Endothelial cell of umbilical vein (primary cell): ENCODE data around the gene SCN4A. TPM values are rescaled to one million over a fixed set of nuclear protein-coding genes. Genes with fewer than 3 reads are reported as not detected.

Source experiments
- BruUV-seq: library from RNA; stranded (reverse); fragments of 400-500 nt; replicated peaks from 2 replicates; lab custom pipeline; 2021; lab: Mats Ljungman, UMichigan
- CTCF ChIA-PET: fragments of 300-600, 350-600 bp; sonication (Branson Sonifier 250); formaldehyde crosslinking; loops from one replicate; lab custom pipeline; 2021; ENCODE audit warnings: antibody characterized with exemption, inconsistent platforms; lab: Charles Lee
- POLR2A ChIA-PET: fragments of 300-600, 350-600 bp; sonication (Branson Sonifier 250); formaldehyde crosslinking; loops from one replicate; lab custom pipeline; 2021; ENCODE audit warnings: antibody characterized with exemption, inconsistent platforms; lab: Charles Lee
- DNase-seq: peaks from one replicate; pipeline ENCODE4 v3.0.0-alpha.2; 2011; ENCODE audit warnings: low read depth, low spot score
- FAIRE-seq: peaks from 2 replicates; lab custom pipeline; 2011; peaks lifted over from hg19 to GRCh38; lab: Jason Lieb, UNC
- H2AFZ ChIP-seq: 2 replicates; pipeline ENCODE4 v1.6.0; 2012; ENCODE audit warnings: low read depth, low read length, control low read depth, inconsistent platforms
- H3K27ac ChIP-seq: 2 replicates; pipeline ENCODE4 v1.5.1; 2011; ENCODE audit warnings: low read depth, mild to moderate bottlenecking, control low read depth, low read length, moderate library complexity; ENCODE audit not compliant: insufficient read depth
- H3K27me3 ChIP-seq, 2 experiments: 2 replicates each; pipeline versions ENCODE4 v1.6.0 to v1.6.1; 2011; ENCODE audit warnings: low read length in 2 of 2, mixed read lengths in 1 of 2; ENCODE audit not compliant: control insufficient read depth in 2 of 2, insufficient read depth in 2 of 2
- H3K36me3 ChIP-seq, 2 experiments: 2 replicates in 1 of 2; 3 replicates in 1 of 2; pipeline ENCODE4 v1.5.1; 2011; ENCODE audit warnings: low read length in 2 of 2, mild to moderate bottlenecking in 1 of 2, moderate library complexity in 1 of 2; ENCODE audit not compliant: control insufficient read depth in 2 of 2, insufficient read depth in 2 of 2; ENCODE audit errors: extremely low read depth in 1 of 2
- H3K4me1 ChIP-seq: 3 replicates; pipeline ENCODE4 v1.5.1; 2011; ENCODE audit warnings: mild to moderate bottlenecking, low read length; ENCODE audit not compliant: control insufficient read depth, insufficient read depth; ENCODE audit errors: extremely low read depth
- H3K4me2 ChIP-seq: 2 replicates; pipeline ENCODE4 v1.6.1; 2011; ENCODE audit warnings: low read length, control low read depth, mixed read lengths; ENCODE audit not compliant: insufficient read depth
- H3K4me3 ChIP-seq, 3 experiments: fragments of 200-600 bp in 1 of 3; sonication (generic), shearing (Covaris generic) in 1 of 3; replicated peaks in 1 of 3; 2 replicates each; pipeline ENCODE4 v1.5.1; 2011 to 2016; ENCODE audit warnings: control low read depth in 3 of 3, low read length in 3 of 3, mild to moderate bottlenecking in 2 of 3, inconsistent platforms in 1 of 3, low read depth in 1 of 3, moderate library complexity in 1 of 3; ENCODE audit not compliant: insufficient read depth in 1 of 3
- H3K79me2 ChIP-seq: 2 replicates; pipeline ENCODE4 v1.6.0; 2012; ENCODE audit warnings: low read length, inconsistent platforms; ENCODE audit not compliant: control insufficient read depth, insufficient read depth
- H3K9ac ChIP-seq: replicated peaks from 2 replicates; pipeline ENCODE3; 2011; ENCODE audit warnings: low read length, control low read depth; ENCODE audit not compliant: insufficient read depth; ENCODE audit errors: extremely low read depth
- H3K9me1 ChIP-seq: replicated peaks from 3 replicates; pipeline ENCODE4 v1.6.0; 2011; ENCODE audit warnings: mild to moderate bottlenecking, low read length; ENCODE audit not compliant: control insufficient read depth, insufficient read depth; ENCODE audit errors: extremely low read depth
- H3K9me3 ChIP-seq: replicated peaks from 2 replicates; pipeline ENCODE4 v1.5.1; 2012; ENCODE audit warnings: low read length, inconsistent platforms; ENCODE audit not compliant: control insufficient read depth, insufficient read depth
- H4K20me1 ChIP-seq: replicated peaks from 2 replicates; pipeline ENCODE3; 2011; ENCODE audit warnings: mild to moderate bottlenecking, low read length; ENCODE audit not compliant: control insufficient read depth, insufficient read depth; ENCODE audit errors: extremely low read depth
- EZH2 ChIP-seq: IDR thresholded peaks from 2 replicates; pipeline ENCODE4 v1.6.1; 2012; ENCODE audit warnings: borderline replicate concordance, low read depth, mild to moderate bottlenecking, moderate library complexity, low read length, inconsistent platforms; ENCODE audit not compliant: severe bottlenecking
- FOS ChIP-seq: IDR thresholded peaks from 2 replicates; pipeline ENCODE4 v1.6.1; 2011; ENCODE audit warnings: mild to moderate bottlenecking, low read length, moderate library complexity, borderline replicate concordance; ENCODE audit not compliant: insufficient read depth
- GATA2 ChIP-seq: IDR thresholded peaks from 2 replicates; pipeline ENCODE4 v1.7.0; 2011; ENCODE audit warnings: low read depth, mild to moderate bottlenecking, moderate library complexity, mixed read lengths, low read length; ENCODE audit not compliant: insufficient read length, insufficient read depth
- JUN ChIP-seq: IDR thresholded peaks from 2 replicates; pipeline ENCODE4 v1.6.1; 2011; ENCODE audit warnings: borderline replicate concordance, low read depth; ENCODE audit not compliant: insufficient read length, insufficient read depth
- MYC ChIP-seq: IDR thresholded peaks from one replicate; pipeline ENCODE4 v1.6.1; 2011; ENCODE audit warnings: mild to moderate bottlenecking, low read depth, low read length
- POLR2A ChIP-seq: IDR thresholded peaks from 2 replicates; pipeline ENCODE4 v1.6.1; 2012; ENCODE audit warnings: low read depth, mild to moderate bottlenecking, control low read depth, low read length
- POLR2AphosphoS5 ChIP-seq: IDR thresholded peaks from 2 replicates; pipeline ENCODE4 v1.6.1; 2012; ENCODE audit warnings: low read depth, mild to moderate bottlenecking, control low read depth, low read length, moderate library complexity; ENCODE audit not compliant: insufficient read depth
- dilution Hi-C: fragments of 300-500 bp; cut with MboI; formaldehyde crosslinking; loops from one replicate; pipeline ENCODE4 v1.15.0; 2019; ENCODE audit warnings: low sequenced_read_pairs; ENCODE audit not compliant: extremely low pct_ligation_motif_present
- intact Hi-C: fragments of 100-400 bp; cut with micrococcal nuclease; formaldehyde crosslinking; loops from one replicate; pipeline ENCODE4 v1.10.0; 2022
- polyA plus RNA-seq, 4 experiments: library from polyadenylated mRNA; depleted of rRNA in 3 of 4; stranded (reverse) in 3 of 4; unstranded in 1 of 4; fragments of >200 nt; gene quantifications; 2 replicates each; pipeline versions ENCODE4 v1.2.1 to v1.2.3, GENCODE V29; 2011 to 2012; ENCODE audit warnings: missing spikeins in 1 of 4
- total RNA-seq: library from RNA; stranded (reverse); gene quantifications from 2 replicates; pipeline ENCODE4 v1.2.3, GENCODE V29; 2021
- TF ChIP-seq, protein P1 (sequence below), 2 donors: IDR thresholded peaks; 1 replicate in 1 of 2; 2 replicates in 1 of 2; pipeline ENCODE4 v1.5.1; 2011; ENCODE audit warnings: low read length in 2 of 2, mild to moderate bottlenecking in 2 of 2, moderate library complexity in 2 of 2, control low read depth in 1 of 2, inconsistent platforms in 1 of 2, low read depth in 1 of 2; ENCODE audit not compliant: insufficient read depth in 1 of 2; ENCODE audit errors: extremely low read depth in 1 of 2
- TF ChIP-seq, protein P2 (sequence below): IDR thresholded peaks from 2 replicates; pipeline ENCODE4 v1.6.1; 2011; ENCODE audit not compliant: insufficient read depth, insufficient read length

SCN4A gene
- total and polyA plus RNA-seq, 2 donors (not counting 3 experiments of a cell fraction or from before 2014, with no cell fraction given) = 0.01 to 0.40 TPM

GRCh38 chr17:63943745-63944144, 29.0 kb downstream of the SCN4A start:
- H3K4me3 ChIP-seq = no peak overlapping the region
- H3K27ac ChIP-seq = no peak overlapping the region
- ChIA-PET CTCF (no interaction called here), POLR2A (no interaction called here)
- no peaks in the 10 kb centered on the region for H4K20me1 ChIP-seq
- FAIRE-seq = no peak
- dilution Hi-C loops (no loop called here), intact Hi-C loops (no loop called here)
- no peaks in the 10 kb centered on the region for H3K27me3 ChIP-seq
- no peaks in the 10 kb centered on the region for H3K36me3 ChIP-seq
- TF ChIP-seq, protein P1, sequence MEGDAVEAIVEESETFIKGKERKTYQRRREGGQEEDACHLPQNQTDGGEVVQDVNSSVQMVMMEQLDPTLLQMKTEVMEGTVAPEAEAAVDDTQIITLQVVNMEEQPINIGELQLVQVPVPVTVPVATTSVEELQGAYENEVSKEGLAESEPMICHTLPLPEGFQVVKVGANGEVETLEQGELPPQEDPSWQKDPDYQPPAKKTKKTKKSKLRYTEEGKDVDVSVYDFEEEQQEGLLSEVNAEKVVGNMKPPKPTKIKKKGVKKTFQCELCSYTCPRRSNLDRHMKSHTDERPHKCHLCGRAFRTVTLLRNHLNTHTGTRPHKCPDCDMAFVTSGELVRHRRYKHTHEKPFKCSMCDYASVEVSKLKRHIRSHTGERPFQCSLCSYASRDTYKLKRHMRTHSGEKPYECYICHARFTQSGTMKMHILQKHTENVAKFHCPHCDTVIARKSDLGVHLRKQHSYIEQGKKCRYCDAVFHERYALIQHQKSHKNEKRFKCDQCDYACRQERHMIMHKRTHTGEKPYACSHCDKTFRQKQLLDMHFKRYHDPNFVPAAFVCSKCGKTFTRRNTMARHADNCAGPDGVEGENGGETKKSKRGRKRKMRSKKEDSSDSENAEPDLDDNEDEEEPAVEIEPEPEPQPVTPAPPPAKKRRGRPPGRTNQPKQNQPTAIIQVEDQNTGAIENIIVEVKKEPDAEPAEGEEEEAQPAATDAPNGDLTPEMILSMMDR (IDR thresholded peaks at IDR 0.05; ENCODE audit: extremely low read depth in 1 of 2, insufficient read depth in 1 of 2, low read depth in 1 of 2, low read length in 2 of 2) = peak in 1 of 2 donors; percentile 4
- no peak for TF ChIP-seq MYC
- H3K9me1 ChIP-seq = no peaks in the 10 kb centered on the region
- H3K4me2 ChIP-seq = no peak overlapping the region
- no peaks in the 10 kb centered on the region for H3K9me3 ChIP-seq
- no peak overlapping the region for H2AFZ ChIP-seq
- no peak for DNase-seq
- no peaks in the 10 kb centered on the region for H3K4me1 ChIP-seq
- no peaks in the 10 kb centered on the region for H3K79me2 ChIP-seq
- H3K9ac ChIP-seq = no peak overlapping the region
- BruUV-seq = no TSS peak

DNA sequence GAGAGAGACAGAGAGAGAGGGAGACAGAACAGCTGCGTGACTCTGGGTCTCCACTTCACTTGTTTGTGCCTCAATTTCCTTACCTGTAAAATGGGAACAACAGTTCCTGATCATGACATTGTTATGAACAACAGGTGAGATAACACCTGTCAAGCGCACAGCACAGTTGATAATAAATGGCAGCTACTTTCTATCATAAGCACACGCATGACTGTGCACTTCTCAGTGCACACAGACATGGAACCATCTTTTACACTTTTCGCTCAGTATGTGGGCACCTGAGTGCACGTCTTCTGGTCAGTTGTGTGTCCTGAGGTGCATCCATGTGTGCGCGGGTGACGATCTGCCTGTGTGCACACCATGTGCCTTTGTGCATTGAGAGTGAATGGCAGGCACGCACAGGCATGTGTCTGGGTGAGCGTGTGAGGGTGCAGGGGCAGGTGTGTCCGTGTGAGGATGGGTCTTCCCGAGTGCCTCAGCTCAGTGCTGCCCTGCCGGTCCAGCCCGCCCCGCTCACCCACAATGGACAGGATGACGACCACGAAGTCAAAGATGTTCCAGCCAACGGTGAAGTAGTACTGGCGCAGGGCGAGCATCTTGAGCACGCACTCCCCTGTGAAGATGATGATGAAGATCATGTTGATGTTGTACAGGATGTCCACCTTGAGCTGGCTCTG, 30.3 kb downstream of the SCN4A start:
- Histone ChIP-seq H3K4me2 (no peak overlapping the region), H3K4me3 (no peak overlapping the region), H3K79me2 (no peaks in the 10 kb centered on the region), H3K9ac (no peak overlapping the region), H3K9me3 (no peaks in the 10 kb centered on the region), H3K9me1 (no peaks in the 10 kb centered on the region), H2AFZ (no peak overlapping the region), H3K27ac (no peak overlapping the region), H3K36me3 (no peaks in the 10 kb centered on the region), H4K20me1 (no peaks in the 10 kb centered on the region), H3K4me1 (no peaks in the 10 kb centered on the region), H3K27me3 (no peaks in the 10 kb centered on the region)
- CTCF ChIA-PET = no interaction called here
- dilution Hi-C loops (no loop called here), intact Hi-C loops (no loop called here)
- POLR2A ChIA-PET = no interaction called here
- no TSS peak for BruUV-seq
- TF ChIP-seq MYC (no peak), GATA2 (no peak), EZH2 (no peak), POLR2AphosphoS5 (no peak), POLR2A (no peak), JUN (no peak), FOS (no peak)
- TF ChIP-seq, protein P1 (IDR thresholded peaks at IDR 0.05; ENCODE audit: extremely low read depth in 1 of 2, insufficient read depth in 1 of 2, low read depth in 1 of 2, low read length in 2 of 2) = no peak
- TF ChIP-seq, protein P2, sequence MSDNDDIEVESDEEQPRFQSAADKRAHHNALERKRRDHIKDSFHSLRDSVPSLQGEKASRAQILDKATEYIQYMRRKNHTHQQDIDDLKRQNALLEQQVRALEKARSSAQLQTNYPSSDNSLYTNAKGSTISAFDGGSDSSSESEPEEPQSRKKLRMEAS = no peak
- DNase-seq = no peak
- FAIRE-seq = no peak
